Hematopoietic multipotent progenitor cell (in vitro differentiated cells): ENCODE results near the gene DHX9. TPM values are rescaled to one million over a fixed set of nuclear protein-coding genes. Genes with fewer than 3 reads are reported as not detected.

Experiments used
- DNase-seq, 3 donors: peaks; one replicate each; pipeline ENCODE4 v3.0.0-alpha.2; 2011 to 2015; ENCODE audit warnings: low read depth in 2 of 3, low spot score in 2 of 3
- total RNA-seq: library from RNA; depleted of rRNA; stranded (reverse); fragments of >200 nt; gene quantifications from one replicate; pipeline ENCODE4 v1.2.3, GENCODE V29; 2012

Gene DHX9
- total RNA-seq, 1 donor = 91.6 TPM

- no peak for DNase-seq
These were observed 3.3 kb upstream of the DHX9 start for GRCh38 chr1:182835806-182836205.

GRCh38 chr1:182841368-182841988 is 2.3 kb downstream of the DHX9 start:
- no peak for DNase-seq

GRCh38 chr1:182842265-182842664 is 3.1 kb downstream of the DHX9 start:
- no peak for DNase-seq

DNA sequence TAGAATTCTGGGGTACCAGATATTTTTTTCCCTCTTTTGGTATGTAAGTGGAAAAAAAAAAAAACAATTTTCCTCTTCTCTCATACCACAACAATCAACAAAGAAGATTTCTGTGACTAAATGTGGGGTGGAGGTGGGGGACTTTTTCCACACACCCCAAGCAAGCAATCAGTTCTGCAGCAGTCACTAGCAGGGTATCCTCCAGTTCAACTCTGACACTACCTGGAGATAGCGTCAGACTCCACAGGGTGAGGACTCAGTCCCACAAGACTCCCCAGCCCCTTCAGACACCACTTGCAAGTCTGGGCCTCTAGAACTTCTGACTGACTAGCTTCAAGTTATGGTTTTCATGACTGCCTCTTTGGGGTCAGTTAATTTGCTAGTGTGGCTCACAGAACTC is 6.2 kb downstream of the DHX9 start:
- DNase-seq = no peak

- no peak for DNase-seq
These were observed 6.7 kb downstream of the DHX9 start for GRCh38 chr1:182845894-182846293.

- no peak for DNase-seq
These were observed 8.0 kb downstream of the DHX9 start for GRCh38 chr1:182847105-182847504.

DNA sequence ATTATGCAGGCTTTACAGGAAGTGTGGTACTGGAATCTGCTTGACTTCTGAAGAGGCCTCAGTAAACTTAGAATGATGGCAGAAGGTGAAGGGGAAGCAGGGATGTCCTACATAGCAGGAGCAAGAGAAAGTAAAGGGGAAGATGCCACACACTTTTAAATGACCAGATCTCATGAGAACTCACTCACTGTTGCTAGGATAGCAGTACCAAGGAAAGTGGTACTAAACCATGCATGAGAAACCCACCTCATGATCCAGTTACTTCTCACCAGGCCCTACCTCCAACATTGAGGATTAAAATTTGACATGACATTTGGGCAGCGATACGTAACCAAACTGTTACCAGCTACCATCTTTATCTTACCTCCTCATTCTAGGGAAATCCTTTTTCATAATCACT is 9.6 kb downstream of the DHX9 start:
- DNase-seq = no peak

DNA sequence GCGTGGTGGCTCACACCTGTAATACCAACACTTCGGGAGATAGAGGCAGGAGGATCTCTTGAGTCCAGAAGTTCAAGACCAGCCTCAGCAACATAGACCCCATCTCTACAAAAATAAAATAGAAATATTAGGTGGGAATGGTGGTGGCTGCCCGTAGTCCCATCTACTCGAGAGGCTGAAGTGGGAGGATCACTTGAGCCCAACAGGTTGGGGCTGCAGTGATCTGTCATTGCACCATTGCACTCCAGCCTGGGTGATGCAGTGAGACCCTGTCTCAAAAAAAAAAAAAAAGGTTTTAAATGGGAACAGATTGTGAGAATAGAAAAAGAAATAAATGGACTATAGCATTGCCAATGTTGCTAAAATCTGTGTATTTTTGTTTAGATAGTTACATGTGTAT is 11.2 kb downstream of the DHX9 start:
- DNase-seq = no peak

GRCh38 chr1:182851825-182852224 is 12.7 kb downstream of the DHX9 start:
- DNase-seq = no peak

DNA sequence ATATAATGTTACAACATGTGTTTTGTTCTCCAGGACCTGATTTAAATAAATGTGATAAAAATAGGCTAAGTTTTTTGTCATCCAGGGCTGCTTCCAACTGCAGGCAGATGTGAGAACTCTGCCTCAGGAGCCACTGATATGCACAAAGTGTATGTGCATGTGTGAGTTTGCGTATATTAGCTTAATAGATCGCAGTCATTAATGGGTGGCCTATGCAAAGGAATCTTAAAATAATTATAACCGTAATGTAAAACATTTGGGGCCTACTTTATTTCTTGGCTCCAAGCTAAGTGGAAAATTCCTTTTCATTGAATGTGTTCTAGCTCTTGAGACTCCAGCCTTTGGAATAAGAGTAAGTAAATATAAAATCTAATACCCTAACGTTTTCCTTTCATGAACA is 16.8 kb downstream of the DHX9 start:
- no peak for DNase-seq

GRCh38 chr1:182857212-182857611 is 18.1 kb downstream of the DHX9 start:
- DNase-seq = no peak

DNA sequence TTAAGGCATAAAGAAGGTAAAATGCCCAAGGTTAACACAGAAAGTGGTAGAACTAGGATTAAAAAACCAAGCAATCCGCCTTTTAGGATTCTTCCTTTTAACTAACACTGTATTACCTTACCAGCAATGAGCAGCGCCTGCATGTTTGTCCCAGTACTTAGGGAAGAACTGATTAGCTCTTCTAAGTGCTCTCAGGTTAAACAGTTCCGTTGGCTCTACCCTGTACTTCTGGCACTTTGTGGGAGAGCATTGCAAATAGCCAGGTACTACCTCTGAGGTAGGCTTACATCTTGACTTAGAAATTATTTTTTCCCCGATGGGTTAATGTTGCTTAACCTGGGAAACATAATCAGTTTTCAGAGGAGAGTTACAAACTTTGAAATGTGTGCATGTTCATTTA is 21.5 kb downstream of the DHX9 start:
- DNase-seq = no peak

DNA sequence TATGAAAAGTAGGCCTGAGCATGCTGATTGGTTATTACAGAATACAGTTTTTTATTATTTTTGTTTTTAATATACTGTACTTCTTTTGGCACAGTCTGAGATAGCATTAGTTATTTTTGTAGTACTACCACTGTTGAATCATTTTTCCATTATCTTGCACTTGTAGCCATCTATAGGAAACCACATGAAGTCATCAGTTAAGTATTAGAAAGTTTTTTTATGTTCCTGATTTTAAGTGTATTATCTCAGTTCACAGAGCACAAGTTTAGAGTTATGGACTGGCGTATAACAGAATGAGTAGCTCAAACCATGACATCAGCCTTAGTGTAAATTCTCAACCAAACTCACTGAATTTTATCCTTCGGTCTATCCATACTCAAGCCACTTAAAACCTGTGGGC is 22.8 kb downstream of the DHX9 start:
- peak in 1 of 3 donors; percentile 4 for DNase-seq

GRCh38 chr1:182862827-182863226 is 23.7 kb downstream of the DHX9 start:
- DNase-seq = no peak

DNA sequence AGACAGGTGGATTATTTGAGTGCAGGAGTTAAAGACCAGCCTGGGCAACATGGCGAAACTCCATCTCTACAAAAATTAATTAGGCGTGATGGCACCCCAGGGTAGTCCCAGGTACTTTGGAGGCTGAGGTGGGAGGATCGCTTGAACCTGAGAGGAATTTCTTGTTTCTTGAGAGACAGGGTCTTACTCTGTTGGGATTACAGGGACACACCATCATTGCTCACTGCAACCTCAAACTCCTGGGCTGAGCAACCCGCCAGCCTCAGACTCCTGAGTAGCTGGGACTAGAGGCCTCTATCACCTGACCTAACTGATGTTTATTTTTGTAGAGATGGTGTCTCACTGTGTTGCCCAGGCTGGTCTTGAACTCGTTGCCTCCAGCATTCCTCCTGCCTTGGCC is 24.8 kb downstream of the DHX9 start:
- no peak for DNase-seq

GRCh38 chr1:182867861-182868260 is 28.7 kb downstream of the DHX9 start:
- no peak for DNase-seq

DNA sequence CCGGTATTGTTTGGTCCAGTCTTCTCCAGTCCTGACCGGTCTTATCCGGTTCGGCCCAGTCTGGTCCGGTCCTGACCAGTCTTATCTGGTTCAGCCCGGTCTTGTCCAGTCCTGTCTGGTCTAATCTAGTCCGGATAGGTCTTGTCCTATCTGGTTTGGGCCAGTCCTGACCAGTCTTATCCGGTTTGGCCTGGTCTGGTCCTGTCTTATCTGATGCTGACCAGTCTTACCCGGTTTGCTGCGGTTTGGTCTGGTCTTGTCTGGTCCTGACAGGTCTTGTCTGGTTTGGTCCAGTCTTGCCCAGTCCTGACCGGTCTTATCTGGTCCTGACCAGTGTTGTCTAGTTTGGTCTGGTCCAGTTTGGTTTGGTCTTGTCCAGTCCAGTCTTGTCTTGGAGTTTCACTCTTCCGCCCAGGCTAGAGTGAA is 30.1 kb downstream of the DHX9 start:
- DNase-seq = peak in 1 of 3 donors; percentile 5

DNA sequence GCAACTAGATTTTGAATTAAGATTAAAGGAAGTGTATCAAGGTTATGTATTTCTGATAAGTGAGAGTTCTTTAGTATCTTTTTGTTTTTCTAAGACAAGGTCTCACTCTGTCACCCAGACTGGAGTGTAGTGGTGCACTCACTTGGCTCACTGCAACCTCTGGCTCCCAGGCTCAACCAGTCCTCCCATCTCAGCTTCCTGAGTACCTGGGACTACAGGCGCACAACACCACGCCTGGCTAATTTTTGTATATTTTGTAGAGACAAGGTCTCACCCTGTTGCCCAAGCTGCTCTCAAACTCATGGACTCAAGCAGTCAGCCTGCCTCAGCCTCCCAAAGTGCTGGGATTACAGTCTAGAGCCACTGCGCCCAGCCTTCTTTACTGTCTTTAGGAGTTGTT is 33.7 kb downstream of the DHX9 start:
- DNase-seq = no peak

- DNase-seq = no peak
These were observed 36.7 kb downstream of the DHX9 start for GRCh38 chr1:182875889-182876288.

GRCh38 chr1:182877331-182877730 is 38.2 kb downstream of the DHX9 start:
- no peak for DNase-seq

DNA sequence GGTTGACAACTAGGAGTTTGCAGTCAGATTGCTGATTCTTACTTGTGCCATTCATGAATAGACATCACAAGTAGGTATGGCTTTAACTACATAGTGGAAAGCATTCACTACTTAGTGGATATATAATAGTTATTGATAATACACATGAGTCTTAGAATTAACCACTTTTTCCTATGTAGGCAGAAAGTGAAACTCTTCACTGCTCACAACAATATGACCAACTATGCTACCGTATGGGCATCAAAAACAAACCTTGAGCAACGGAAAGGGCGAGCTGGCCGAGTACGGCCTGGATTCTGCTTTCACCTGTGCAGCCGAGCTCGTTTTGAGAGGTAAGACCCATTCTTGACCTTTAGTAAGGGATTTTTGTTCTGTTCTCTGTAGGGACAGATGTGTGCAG is 38.7 kb downstream of the DHX9 start:
- no peak for DNase-seq

DNA sequence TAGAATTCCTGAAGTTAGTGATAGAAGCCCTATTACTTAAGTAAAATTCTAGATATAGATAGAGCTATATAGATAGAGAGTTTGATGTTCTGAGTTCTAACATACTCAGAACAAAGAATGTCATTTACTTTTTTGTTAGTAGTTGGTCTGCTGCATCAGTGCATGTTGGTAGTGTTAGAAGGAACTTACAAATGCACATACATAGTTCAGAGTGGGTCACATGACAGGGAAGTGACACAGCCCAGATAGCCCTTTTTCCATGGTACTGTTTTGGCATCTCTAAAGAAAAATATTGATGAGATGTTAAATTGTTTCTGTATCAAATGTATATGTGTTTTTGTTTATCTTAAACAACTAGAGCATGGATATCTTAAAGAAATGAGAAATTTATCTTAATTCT is 45.7 kb downstream of the DHX9 start:
- DNase-seq = no peak

GRCh38 chr1:182885591-182885990 is 46.4 kb downstream of the DHX9 start:
- no peak for DNase-seq
